Stomach (tissue), 4 donors: Measurements from ENCODE around the gene MMP1.

Experiments used
- CTCF ChIP-seq, 7 experiments: fragments of 450-650 bp in 4 of 7; fragments of 200-600 bp in 3 of 7; sonication (generic) in 3 of 7; IDR thresholded peaks; one replicate each; pipeline ENCODE4 v1.5.1; 2016 to 2019; ENCODE audit warnings: antibody characterized with exemption in 7 of 7, control low read depth in 2 of 7, mild to moderate bottlenecking in 1 of 7
- POLR2A ChIP-seq, 4 donors: fragments of 450-650 bp; IDR thresholded peaks; one replicate each; pipeline ENCODE4 v1.6.1; 2016; ENCODE audit warnings: antibody characterized with exemption in 4 of 4, control low read depth in 2 of 4, mild to moderate bottlenecking in 1 of 4, moderate library complexity in 1 of 4

- TF ChIP-seq CTCF (IDR thresholded peaks at IDR 0.05) (no peak), POLR2A (IDR thresholded peaks at IDR 0.05) (no peak)
These were observed 16.3 kb downstream of the MMP1 start for GRCh38 chr11:102781676-102782075.
